ENCODE measurements around the gene ZNF780B. TPM values are rescaled to one million over a fixed set of nuclear protein-coding genes. Genes with fewer than 3 reads are reported as not detected.
"Not testable (repeated sequence)": the region's sequence is repeated elsewhere in the genome, so short reads cannot be mapped to it uniquely, and the experiment has no call there.

ZNF780B gene
- total and polyA plus RNA-seq, 2 donors (not counting 1 experiment from before 2014, with no cell fraction given) = 8.5 to 57.6 TPM

GRCh38 chr19:40038047-40038446, 18.0 kb downstream of the ZNF780B start:
- H3K79me2 ChIP-seq (ENCODE audit: control insufficient read depth, insufficient read depth, low read length); POLR2A ChIA-PET; intact Hi-C loops (cut with micrococcal nuclease); H4K20me1 ChIP-seq (ENCODE audit: control insufficient read depth, insufficient read depth, low read length, poor library complexity, severe bottlenecking); ATAC-seq (ENCODE audit: low read depth); H3K27ac ChIP-seq (ENCODE audit: low read length in 2 of 2); H2AFZ ChIP-seq (ENCODE audit: insufficient read depth, low read depth, low read length, poor library complexity, severe bottlenecking); H3K27me3 Mint-ChIP-seq; CTCF ChIA-PET; H3K4me3 Mint-ChIP-seq; H3K4me1 Mint-ChIP-seq; H3K4me1 ChIP-seq (ENCODE audit: control insufficient read depth in 2 of 2, insufficient read depth in 2 of 2, low read length in 2 of 2); H3K4me2 ChIP-seq (replicated peaks; ENCODE audit: low read depth, low read length, poor library complexity, severe bottlenecking); H3K9ac ChIP-seq (ENCODE audit: low read length); H3K4me3 ChIP-seq (ENCODE audit: control extremely low read depth in 1 of 5, extremely low read depth in 1 of 5, insufficient read depth in 1 of 5, low read depth in 2 of 5, low read length in 4 of 5); H3K27me3 ChIP-seq (replicated peaks in 1 of 4; ENCODE audit: control extremely low read depth in 1 of 4, control insufficient read depth in 3 of 4, insufficient read depth in 4 of 4, low read length in 3 of 4); H3K27ac Mint-ChIP-seq; H3K36me3 ChIP-seq (replicated peaks in 1 of 2; ENCODE audit: control extremely low read depth in 1 of 2, control insufficient read depth in 1 of 2, extremely low read depth in 1 of 2, insufficient read depth in 2 of 2, low read length in 1 of 2); DNase-seq: not testable (repeated sequence)
- no CpG with 5 or more reads among the region's 3 CpGs for WGBS (ENCODE audit: insufficient coverage)
- H3K9me3 ChIP-seq (ENCODE audit: control extremely low read depth in 1 of 3, control insufficient read depth in 2 of 3, insufficient read depth in 1 of 3, low read length in 2 of 3) = peaks cover 10 to 46% (median 20%) of the 10 kb centered on the region in 3 donors
- H3K9me3 Mint-ChIP-seq (ENCODE audit: insufficient read depth) = peaks cover 21% of the 10 kb centered on the region

GRCh38 chr19:40035996-40036395, 20.0 kb downstream of the ZNF780B start:
- POLR2A ChIA-PET = no interaction called here
- no CpG with 5 or more reads among the region's 4 CpGs for WGBS (ENCODE audit: insufficient coverage)
- DNase-seq = no peak
- no peak overlapping the region for H3K4me3 ChIP-seq (ENCODE audit: control extremely low read depth in 1 of 5, extremely low read depth in 1 of 5, insufficient read depth in 1 of 5, low read depth in 2 of 5, low read length in 4 of 5)
- Mint-ChIP-seq H3K27ac (no peak overlapping the region), H3K4me3 (no peak overlapping the region), H3K9me3 (ENCODE audit: insufficient read depth) (peaks cover 27% of the 10 kb centered on the region), H3K27me3 (no peaks in the 10 kb centered on the region), H3K4me1 (no peaks in the 10 kb centered on the region)
- no peaks in the 10 kb centered on the region for H3K27me3 ChIP-seq (replicated peaks in 1 of 4; ENCODE audit: control extremely low read depth in 1 of 4, control insufficient read depth in 3 of 4, insufficient read depth in 4 of 4, low read length in 3 of 4)
- H3K36me3 ChIP-seq (replicated peaks in 1 of 2; ENCODE audit: control extremely low read depth in 1 of 2, control insufficient read depth in 1 of 2, extremely low read depth in 1 of 2, insufficient read depth in 2 of 2, low read length in 1 of 2) = peaks cover 0 to 3% of the 10 kb centered on the region in 2 experiments
- CTCF ChIA-PET = no interaction called here
- H4K20me1 ChIP-seq (ENCODE audit: control insufficient read depth, insufficient read depth, low read length, poor library complexity, severe bottlenecking) = no peaks in the 10 kb centered on the region
- intact Hi-C loops (cut with micrococcal nuclease) = no loop called here
- no peaks in the 10 kb centered on the region for H3K4me1 ChIP-seq (ENCODE audit: control insufficient read depth in 2 of 2, insufficient read depth in 2 of 2, low read length in 2 of 2)
- no peak overlapping the region for H3K27ac ChIP-seq (ENCODE audit: low read length in 2 of 2)
- TF ChIP-seq EZH2 (IDR thresholded peaks at IDR 0.05; ENCODE audit: borderline replicate concordance, insufficient read depth, low read depth, low read length, poor library complexity, severe bottlenecking) = no peak
- TF ChIP-seq, protein P1, sequence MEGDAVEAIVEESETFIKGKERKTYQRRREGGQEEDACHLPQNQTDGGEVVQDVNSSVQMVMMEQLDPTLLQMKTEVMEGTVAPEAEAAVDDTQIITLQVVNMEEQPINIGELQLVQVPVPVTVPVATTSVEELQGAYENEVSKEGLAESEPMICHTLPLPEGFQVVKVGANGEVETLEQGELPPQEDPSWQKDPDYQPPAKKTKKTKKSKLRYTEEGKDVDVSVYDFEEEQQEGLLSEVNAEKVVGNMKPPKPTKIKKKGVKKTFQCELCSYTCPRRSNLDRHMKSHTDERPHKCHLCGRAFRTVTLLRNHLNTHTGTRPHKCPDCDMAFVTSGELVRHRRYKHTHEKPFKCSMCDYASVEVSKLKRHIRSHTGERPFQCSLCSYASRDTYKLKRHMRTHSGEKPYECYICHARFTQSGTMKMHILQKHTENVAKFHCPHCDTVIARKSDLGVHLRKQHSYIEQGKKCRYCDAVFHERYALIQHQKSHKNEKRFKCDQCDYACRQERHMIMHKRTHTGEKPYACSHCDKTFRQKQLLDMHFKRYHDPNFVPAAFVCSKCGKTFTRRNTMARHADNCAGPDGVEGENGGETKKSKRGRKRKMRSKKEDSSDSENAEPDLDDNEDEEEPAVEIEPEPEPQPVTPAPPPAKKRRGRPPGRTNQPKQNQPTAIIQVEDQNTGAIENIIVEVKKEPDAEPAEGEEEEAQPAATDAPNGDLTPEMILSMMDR (IDR thresholded peaks at IDR 0.05) = no peak
- peaks cover 20 to 61% (median 27%) of the 10 kb centered on the region in 3 donors for H3K9me3 ChIP-seq (ENCODE audit: control extremely low read depth in 1 of 3, control insufficient read depth in 2 of 3, insufficient read depth in 1 of 3, low read length in 2 of 3)
- no peaks in the 10 kb centered on the region for H3K79me2 ChIP-seq (ENCODE audit: control insufficient read depth, insufficient read depth, low read length)
- no peak overlapping the region for H2AFZ ChIP-seq (ENCODE audit: insufficient read depth, low read depth, low read length, poor library complexity, severe bottlenecking)
- no peak overlapping the region for H3K9ac ChIP-seq (ENCODE audit: low read length)
- ATAC-seq (ENCODE audit: low read depth) = no peak
- no peak overlapping the region for H3K4me2 ChIP-seq (replicated peaks; ENCODE audit: low read depth, low read length, poor library complexity, severe bottlenecking)

Data from B cell (primary cell).